Psoas muscle (tissue), 8 donors: ENCODE results near the gene SETD1A. TPM values are rescaled to one million over a fixed set of nuclear protein-coding genes. Genes with fewer than 3 reads are reported as not detected.

Source experiments
- ATAC-seq, 4 donors: fragments of 200-7000 bp; cut with Tn5 transposase; one replicate each; pipeline ENCODE4 v1.9.1; 2020; ENCODE audit warnings: moderate library complexity in 3 of 4, mild to moderate bottlenecking in 2 of 4
- DNase-seq, 2 donors: peaks; one replicate each; pipeline ENCODE4 v3.0.0-alpha.2; 2020
- H3K27ac ChIP-seq: fragments of 200-600 bp; one replicate; pipeline ENCODE4 v1.8.0; 2022
- H3K27me3 ChIP-seq, 3 donors: fragments of 200-600 bp in 1 of 3; one replicate each; pipeline versions ENCODE4 v1.6.1 to v1.8.0; 2013 to 2022; ENCODE audit warnings: low read length in 2 of 3, mild to moderate bottlenecking in 2 of 3, moderate library complexity in 1 of 3; ENCODE audit not compliant: insufficient read depth in 3 of 3
- H3K36me3 ChIP-seq, 2 donors: fragments of 200-600 bp in 1 of 2; one replicate each; pipeline versions ENCODE4 v1.6.1 to v1.8.0; 2013 to 2022; ENCODE audit warnings: low read depth in 1 of 2, mild to moderate bottlenecking in 1 of 2, moderate library complexity in 1 of 2; ENCODE audit not compliant: insufficient read depth in 1 of 2
- H3K4me1 ChIP-seq: fragments of 200-600 bp; one replicate; pipeline ENCODE4 v1.8.0; 2022
- H3K4me3 ChIP-seq: fragments of 200-600 bp; one replicate; pipeline ENCODE4 v1.8.0; 2022; ENCODE audit warnings: mild to moderate bottlenecking
- H3K9me3 ChIP-seq: fragments of 200-600 bp; one replicate; pipeline ENCODE4 v1.8.0; 2022
- CTCF ChIP-seq: fragments of 200-600 bp; IDR thresholded peaks from one replicate; pipeline ENCODE4 v1.8.0; 2022; ENCODE audit warnings: antibody characterized with exemption
- WGBS, 3 donors: extraction: QIAGEN DNeasy Blood & Tissue Kit; methylation state at CpG; one replicate each; pipeline versions ENCODE4 v1.1.6 to v1.1.7; 2013; 5-methylcytosine and 5-hydroxymethylcytosine counted together
- intact Hi-C, 2 donors: fragments of 100-400 bp; cut with DNase I; formaldehyde crosslinking; loops; one replicate each; pipeline versions ENCODE4 v1.11.0 to v1.14.2; 2022
- polyA plus RNA-seq, 3 donors: library from polyadenylated mRNA; stranded (reverse); fragments of 200-250 nt; gene quantifications; one replicate each; pipeline ENCODE4 v1.2.3, GENCODE V29; 2013
- total RNA-seq, 4 donors: library from RNA; stranded (reverse); fragmentation: NEBNext Ultra II Directional in 2 of 4; extraction: Animal tissue kit (Norgen Biotek cat#: 25700) in 2 of 4; gene quantifications; one replicate each; pipeline versions ENCODE4 v1.2.1 to v1.2.4, GENCODE V29; 2021 to 2023
- donor health status: healthy with polysubstance abuse.
- donor health status: DM: no; HTN: no; CAD: no; lungs with moderate emphysema.
- donor health status: Bipolar disorder and iron deficiency.
- donor health status: healthy.
- donor health status: DM: yes; HTN: yes; CAD: no.
- donor health status: DM: no; HTN: no; CAD: no.
- donor health status: DM: no; HTN: no; CAD: no.
- donor health status: DM: yes; HTN: yes; CAD: no.

Gene SETD1A
- total and polyA plus RNA-seq, 7 donors = 7.9 to 19.0 (median 14.9) TPM

GRCh38 chr16:30951193-30951592 is 6.4 kb upstream of the SETD1A start:
- no peaks in the 10 kb centered on the region for H3K27me3 ChIP-seq
- WGBS, 3 donors = 70 to 78% (median 75%) methylated on average over 1 of the region's 1 CpG
- H3K9me3 ChIP-seq = no peaks in the 10 kb centered on the region
- ATAC-seq (no peak), DNase-seq (no peak)
- no peak overlapping the region for H3K4me3 ChIP-seq
- peaks cover 19% of the 10 kb centered on the region for H3K4me1 ChIP-seq
- H3K36me3 ChIP-seq = no peaks in the 10 kb centered on the region
- intact Hi-C loops = no loop called here
- TF ChIP-seq CTCF = no peak
- peak overlapping the region; percentile 91 for H3K27ac ChIP-seq

- H3K9me3 ChIP-seq = no peaks in the 10 kb centered on the region
- H3K36me3 ChIP-seq = no peaks in the 10 kb centered on the region
- TF ChIP-seq CTCF = no peak
- H3K4me1 ChIP-seq = peaks cover 23% of the 10 kb centered on the region
- intact Hi-C loops = no loop called here
- ATAC-seq (no peak), DNase-seq (peak; percentile 74 to 81)
- WGBS, 3 donors = 17 to 33% (median 26%) methylated on average over 3 of the region's 3 CpGs
- no peaks in the 10 kb centered on the region for H3K27me3 ChIP-seq
- peak overlapping the region; percentile 91 for H3K27ac ChIP-seq
- H3K4me3 ChIP-seq = no peak overlapping the region
Observed at GRCh38 chr16:30951750-30952149, 5.8 kb upstream of the SETD1A start.

- H3K9me3 ChIP-seq = no peaks in the 10 kb centered on the region
- 80 to 86% (median 83%) methylated on average over 9 of the region's 9 CpGs for WGBS, 3 donors
- no peak for TF ChIP-seq CTCF
- H3K4me3 ChIP-seq = no peak overlapping the region
- H3K27me3 ChIP-seq = no peaks in the 10 kb centered on the region
- H3K4me1 ChIP-seq = peaks cover 25% of the 10 kb centered on the region
- H3K36me3 ChIP-seq = no peaks in the 10 kb centered on the region
- no peak for ATAC-seq
- peak overlapping the region; percentile 5 for H3K27ac ChIP-seq
- DNase-seq = no peak
- intact Hi-C loops = no loop called here
Observed at GRCh38 chr16:30953111-30953510, 4.4 kb upstream of the SETD1A start.

- H3K36me3 ChIP-seq = peaks cover 0 to 1% of the 10 kb centered on the region in 2 donors
- no peak overlapping the region for H3K4me3 ChIP-seq
- 22 to 33% (median 31%) methylated on average over 15 of the region's 15 CpGs for WGBS, 3 donors
- peaks cover 28% of the 10 kb centered on the region for H3K4me1 ChIP-seq
- ATAC-seq = no peak
- no peaks in the 10 kb centered on the region for H3K9me3 ChIP-seq
- peak overlapping the region; percentile 5 for H3K27ac ChIP-seq
- H3K27me3 ChIP-seq = no peaks in the 10 kb centered on the region
- intact Hi-C loops = no loop called here
- peak; percentile 60 for TF ChIP-seq CTCF
- DNase-seq = peak; percentile 66 to 81
Observed at GRCh38 chr16:30953511-30954124, 3.9 kb upstream of the SETD1A start.

GRCh38 chr16:30954993-30955392 is 2.6 kb upstream of the SETD1A start:
- ATAC-seq = no peak
- no peak for DNase-seq
- H3K4me1 ChIP-seq = peaks cover 37% of the 10 kb centered on the region

More at GRCh38 chr16:30954993-30955392, 2.6 kb upstream of the SETD1A start:
- intact Hi-C loops = no loop called here
- Histone ChIP-seq H3K27ac (no peak overlapping the region), H3K9me3 (no peaks in the 10 kb centered on the region), H3K36me3 (peaks cover 2 to 15% of the 10 kb centered on the region in 2 donors), H3K27me3 (no peaks in the 10 kb centered on the region), H3K4me3 (no peak overlapping the region)
- TF ChIP-seq CTCF = no peak
- WGBS, 3 donors = 81 to 85% (median 83%) methylated on average over 8 of the region's 8 CpGs
